H1 (cell line): ENCODE results near the gene SLC2A10. TPM values are rescaled to one million over a fixed set of nuclear protein-coding genes. Genes with fewer than 3 reads are reported as not detected.

ENCODE experiments used
- CTCF ChIA-PET: fragments of 300-600 bp; sonication (Branson Sonifier 250); formaldehyde crosslinking; loops from one replicate; lab custom pipeline; 2021; ENCODE audit not compliant: partially characterized antibody; lab: Charles Lee
- POLR2A ChIA-PET: fragments of 300-600 bp; sonication (Branson Sonifier 250); formaldehyde crosslinking; loops from one replicate; lab custom pipeline; 2021; ENCODE audit warnings: inconsistent platforms; ENCODE audit not compliant: partially characterized antibody; lab: Charles Lee
- DNase-seq, 2 experiments: peaks; one replicate each; pipeline versions ENCODE4 v3.0.0 to v3.0.0-alpha.2; 2010 to 2022; ENCODE audit warnings: low spot score in 2 of 2, low read depth in 1 of 2, mixed read lengths in 1 of 2
- FAIRE-seq: peaks from 2 replicates; lab custom pipeline; 2011; peaks lifted over from hg19 to GRCh38; lab: Jason Lieb, UNC
- H2AFZ ChIP-seq: 2 replicates; pipeline ENCODE4 v1.8.1; 2012; ENCODE audit warnings: low read length, inconsistent platforms
- H2AK5ac ChIP-seq: 2 replicates; pipeline ENCODE4 v1.6.1; 2013; ENCODE audit warnings: low read depth, low read length
- H2BK120ac ChIP-seq: replicated peaks from 2 replicates; pipeline ENCODE3; 2013; ENCODE audit warnings: low read depth, low read length, inconsistent platforms
- H2BK12ac ChIP-seq: 2 replicates; pipeline ENCODE4 v1.6.1; 2013; ENCODE audit warnings: low read depth, low read length
- H2BK15ac ChIP-seq: 2 replicates; pipeline ENCODE4 v1.6.1; 2013; ENCODE audit warnings: low read length
- H2BK20ac ChIP-seq: 2 replicates; pipeline ENCODE4 v1.6.1; 2013; ENCODE audit warnings: low read length
- H2BK5ac ChIP-seq: 2 replicates; pipeline ENCODE4 v1.6.1; 2013; ENCODE audit warnings: low read depth, low read length
- H3K14ac ChIP-seq: 2 replicates; pipeline ENCODE4 v1.6.1; 2013; ENCODE audit warnings: inconsistent platforms; ENCODE audit not compliant: insufficient read length
- H3K18ac ChIP-seq: 2 replicates; pipeline ENCODE4 v1.6.1; 2013; ENCODE audit warnings: low read length; ENCODE audit errors: extremely low read depth
- H3K23ac ChIP-seq: 2 replicates; pipeline ENCODE4 v1.6.1; 2013; ENCODE audit warnings: inconsistent platforms; ENCODE audit not compliant: insufficient read length
- H3K23me2 ChIP-seq: 2 replicates; pipeline ENCODE4 v1.6.1; 2013; ENCODE audit warnings: low read depth, low read length
- H3K27ac ChIP-seq: 2 replicates; pipeline ENCODE4 v1.6.1; 2011; ENCODE audit warnings: low read depth, low read length, inconsistent platforms
- H3K27me3 ChIP-seq, 4 experiments: replicated peaks in 1 of 4; 1 replicate in 1 of 4; 2 replicates in 3 of 4; pipeline versions ENCODE4 v1.6.1 to v1.8.1; 2011 to 2013; ENCODE audit warnings: low read length in 3 of 4, mild to moderate bottlenecking in 3 of 4, inconsistent platforms in 2 of 4, mixed read lengths in 2 of 4, moderate library complexity in 1 of 4; ENCODE audit not compliant: control insufficient read depth in 3 of 4, insufficient read depth in 3 of 4; ENCODE audit errors: extremely low read depth in 1 of 4
- H3K36me3 ChIP-seq, 4 experiments: 2 replicates each; pipeline versions ENCODE4 v1.6.1 to v1.8.1; 2011 to 2013; ENCODE audit warnings: mild to moderate bottlenecking in 4 of 4, low read length in 3 of 4, moderate library complexity in 2 of 4, control low read depth in 1 of 4, inconsistent platforms in 1 of 4; ENCODE audit not compliant: insufficient read depth in 4 of 4, control insufficient read depth in 2 of 4
- H3K4ac ChIP-seq: replicated peaks from 2 replicates; pipeline ENCODE3; 2013; ENCODE audit warnings: low read length, low read depth, mixed read lengths, inconsistent platforms; ENCODE audit not compliant: insufficient read length
- H3K4me1 ChIP-seq, 4 experiments: replicated peaks in 1 of 4; 1 replicate in 1 of 4; 2 replicates in 3 of 4; pipeline versions ENCODE4 v1.6.1 to v1.8.1; 2011 to 2013; ENCODE audit warnings: low read length in 3 of 4, inconsistent platforms in 2 of 4, mixed read lengths in 1 of 4; ENCODE audit not compliant: insufficient read depth in 4 of 4, control insufficient read depth in 3 of 4
- H3K4me2 ChIP-seq, 2 experiments: 2 replicates each; pipeline versions ENCODE4 v1.6.1 to v1.8.1; 2011 to 2013; ENCODE audit warnings: low read depth in 2 of 2, low read length in 2 of 2, control low read depth in 1 of 2, inconsistent platforms in 1 of 2, mild to moderate bottlenecking in 1 of 2; ENCODE audit not compliant: insufficient read depth in 1 of 2
- H3K4me3 ChIP-seq, 4 experiments: fragments of 200-600, 300-600 bp in 1 of 4; sonication (generic), shearing (Covaris generic), sonication (Bioruptor Twin) in 1 of 4; 2 replicates each; pipeline versions ENCODE4 v1.5.1 to v1.8.1; 2011 to 2016; ENCODE audit warnings: low read length in 4 of 4, low read depth in 3 of 4, control low read depth in 2 of 4, inconsistent platforms in 2 of 4, mild to moderate bottlenecking in 2 of 4, mixed read lengths in 1 of 4, moderate library complexity in 1 of 4; ENCODE audit not compliant: insufficient read depth in 2 of 4; ENCODE audit errors: extremely low read depth in 1 of 4
- H3K56ac ChIP-seq: replicated peaks from 2 replicates; pipeline ENCODE3; 2013; ENCODE audit warnings: low read depth, mild to moderate bottlenecking, mixed read lengths, low read length, inconsistent platforms; ENCODE audit not compliant: insufficient read length
- H3K79me1 ChIP-seq: 2 replicates; pipeline ENCODE4 v1.6.1; 2013; ENCODE audit warnings: low read depth, low read length, control low read depth
- H3K79me2 ChIP-seq, 2 experiments: 2 replicates each; pipeline versions ENCODE4 v1.6.1 to v1.8.1; 2012 to 2013; ENCODE audit warnings: low read length in 2 of 2, mild to moderate bottlenecking in 2 of 2, inconsistent platforms in 1 of 2; ENCODE audit not compliant: insufficient read depth in 2 of 2, control insufficient read depth in 1 of 2
- H3K9ac ChIP-seq, 4 experiments: replicated peaks in 1 of 4; 1 replicate in 1 of 4; 2 replicates in 3 of 4; pipeline versions ENCODE4 v1.6.1 to v1.8.1; 2011 to 2013; ENCODE audit warnings: low read depth in 3 of 4, low read length in 3 of 4, control low read depth in 2 of 4, mild to moderate bottlenecking in 2 of 4, moderate library complexity in 2 of 4, inconsistent platforms in 1 of 4; ENCODE audit errors: extremely low read depth in 1 of 4
- H3K9me3 ChIP-seq, 2 experiments: 2 replicates each; pipeline versions ENCODE4 v1.6.1 to v1.8.1; 2012 to 2013; ENCODE audit warnings: mild to moderate bottlenecking in 2 of 2, moderate library complexity in 2 of 2, control low read depth in 1 of 2, inconsistent platforms in 1 of 2, low read depth in 1 of 2, low read length in 1 of 2, mixed read lengths in 1 of 2; ENCODE audit not compliant: insufficient read depth in 2 of 2
- H4K20me1 ChIP-seq, 2 experiments: replicated peaks in 1 of 2; 2 replicates each; pipeline versions ENCODE3 to v1.8.1; 2011 to 2013; ENCODE audit warnings: inconsistent platforms in 2 of 2, low read length in 2 of 2, mild to moderate bottlenecking in 1 of 2; ENCODE audit not compliant: insufficient read depth in 2 of 2, control insufficient read depth in 1 of 2
- H4K5ac ChIP-seq: 2 replicates; pipeline ENCODE4 v1.6.1; 2013; ENCODE audit warnings: low read length, low read depth, mixed read lengths, inconsistent platforms; ENCODE audit not compliant: insufficient read length
- H4K8ac ChIP-seq: 2 replicates; pipeline ENCODE4 v1.8.0; 2013; ENCODE audit warnings: mild to moderate bottlenecking, moderate library complexity, low read length, inconsistent platforms; ENCODE audit not compliant: insufficient read depth; ENCODE audit errors: extremely low read depth
- H4K91ac ChIP-seq: replicated peaks from 2 replicates; pipeline ENCODE3; 2013; ENCODE audit warnings: low read length, mixed read lengths, inconsistent platforms; ENCODE audit not compliant: insufficient read length
- E2F6 ChIP-seq: IDR thresholded peaks from 2 replicates; pipeline ENCODE4 v1.6.1; 2012; ENCODE audit warnings: inconsistent platforms
- EGR1 ChIP-seq: IDR thresholded peaks from 2 replicates; pipeline ENCODE4 v1.6.1; 2011; ENCODE audit warnings: low read depth, low read length, borderline replicate concordance
- GTF2F1 ChIP-seq: IDR thresholded peaks from 2 replicates; pipeline ENCODE4 v1.6.1; 2012; ENCODE audit warnings: low read depth, low read length, improper control_type of control experiment, borderline replicate concordance
- HDAC6 ChIP-seq: IDR thresholded peaks from one replicate; pipeline ENCODE4 v1.7.1; 2012; ENCODE audit warnings: low read depth, mild to moderate bottlenecking, inconsistent platforms, low read length, moderate library complexity
- KDM4A ChIP-seq: IDR thresholded peaks from one replicate; pipeline ENCODE4 v1.7.1; 2012; ENCODE audit warnings: low read depth, mild to moderate bottlenecking, moderate library complexity, low read length, inconsistent platforms; ENCODE audit not compliant: severe bottlenecking
- PHF8 ChIP-seq: fragments of 200-600 bp; sonication (generic); conservative IDR thresholded peaks from 2 replicates; pipeline ENCODE4 v1.7.1; 2012; ENCODE audit warnings: low read depth, mild to moderate bottlenecking, inconsistent platforms, low read length, moderate library complexity
- POLR2A ChIP-seq, 2 experiments: IDR thresholded peaks; 1 replicate in 1 of 2; 2 replicates in 1 of 2; pipeline ENCODE4 v1.6.1; 2011; ENCODE audit warnings: low read depth in 2 of 2, low read length in 2 of 2, mild to moderate bottlenecking in 2 of 2; ENCODE audit errors: control extremely low read depth in 1 of 2
- RBBP5 ChIP-seq: IDR thresholded peaks from 2 replicates; pipeline ENCODE4 v1.7.1; 2012; ENCODE audit warnings: low read depth, mild to moderate bottlenecking, inconsistent platforms, low read length, moderate library complexity, borderline replicate concordance
- WGBS, 2 experiments: shearing (Covaris generic) in 1 of 2; methylation state at CpG; one replicate each; pipeline versions ENCODE4 v1.1.6 to v1.1.7; 2013 to 2015; ENCODE audit warnings: low lambda C conversion rate in 2 of 2, mixed read lengths in 2 of 2, inconsistent platforms in 1 of 2, low coverage in 1 of 2, missing lambda C conversion rate in 1 of 2; ENCODE audit not compliant: insufficient replicate concordance in 2 of 2, insufficient coverage in 1 of 2, insufficient read length in 1 of 2; ENCODE audit errors: extremely low coverage in 1 of 2, missing lambda C conversion rate in 1 of 2; 5-methylcytosine and 5-hydroxymethylcytosine counted together
- long read RNA-seq, 2 experiments: library from RNA in 1 of 2; library from capped mRNA in 1 of 2; stranded (forward); transcript quantifications; one replicate each; pipeline ENCODE4 v2.0.0, GENCODE V29; 2021; ENCODE audit warnings: inconsistent platforms in 1 of 2
- polyA minus RNA-seq, 3 experiments: library from RNA; depleted of rRNA, polyadenylated mRNA; stranded (reverse); fragments of >200 nt; gene quantifications; 1 replicate in 2 of 3; 2 replicates in 1 of 3; pipeline ENCODE4 v1.2.3, GENCODE V29; 2011
- polyA plus RNA-seq, 7 experiments: library from polyadenylated mRNA; depleted of rRNA in 3 of 7; stranded (reverse) in 5 of 7; unstranded in 2 of 7; fragments of >200 nt in 5 of 7; fragments of 200-250 nt in 2 of 7; gene quantifications; 1 replicate in 5 of 7; 2 replicates in 1 of 7; 4 replicates in 1 of 7; pipeline versions ENCODE4 v1.2.1 to v1.2.3, GENCODE V29; 2011 to 2013; ENCODE audit warnings: missing spikeins in 2 of 7, mixed read lengths in 2 of 7
- total RNA-seq: library from RNA; stranded (reverse); fragmentation: NEBNext Ultra II Directional; extraction: Animal tissue kit (Norgen Biotek cat#: 25700); gene quantifications from 2 replicates; pipeline ENCODE4 v1.2.1, GENCODE V29; 2021

The SLC2A10 gene
- total RNA-seq: 9.7 and 9.9 TPM in 2 replicates
- polyA plus RNA-seq (2011; rRNA removed): 9.0 and 11.9 TPM in 2 replicates
- polyA plus RNA-seq (2011; cell fraction: cytosol; rRNA removed): 8.0 TPM
- 8.4 TPM for polyA plus RNA-seq (2011; cell fraction: nucleus; rRNA removed)
- polyA plus RNA-seq (2012, experiment 1 of 2): 6.6 to 8.4 TPM (median 7.0 TPM) in 4 replicates
- polyA plus RNA-seq (2012, experiment 2 of 2): 5.1 TPM
- polyA plus RNA-seq (2013, experiment 1 of 2): 9.4 TPM
- 9.3 TPM for polyA plus RNA-seq (2013, experiment 2 of 2)
- polyA minus RNA-seq (2011; rRNA and poly(A)+ RNA removed): 14.3 and 14.7 TPM in 2 replicates
- 14.3 TPM for polyA minus RNA-seq (2011; cell fraction: cytosol; rRNA and poly(A)+ RNA removed)
- 13.5 TPM for polyA minus RNA-seq (2011; cell fraction: nucleus; rRNA and poly(A)+ RNA removed)
- long read RNA-seq, experiment 1, partial matches to known transcripts: 0 of 4 reads
- long read RNA-seq, experiment 1, other reads (novel, unspliced or antisense): 4 of 4 reads
- long read RNA-seq, experiment 2, partial matches to known transcripts: 0 of 1 reads
- long read RNA-seq, experiment 2, other reads (novel, unspliced or antisense): 1 of 1 reads

- peak within 1 kb of the TSS; percentile 86 for H2AFZ ChIP-seq
- H3K14ac ChIP-seq: no peak within 1 kb of the TSS
- H3K23ac ChIP-seq: no peak within 1 kb of the TSS
- peak within 1 kb of the TSS; percentile 72 for H3K4ac ChIP-seq
- peak within 1 kb of the TSS; percentile 84 for H4K5ac ChIP-seq
- peak in 1 of 2 experiments; percentile 78 for DNase-seq
- CTCF ChIA-PET: interaction anchor here (0.7 to 2.0 kb wide), 4 partner anchors 8 to 56 kb away, joined by 3 to 5 read pairs (median 3); no protein-coding TSS in a partner anchor
- H3K23me2 ChIP-seq: peaks cover 9% of the 10 kb centered on the region
- no peaks in the 10 kb centered on the region for H3K36me3 ChIP-seq
- FAIRE-seq: no peak
- peak within 1 kb of the TSS; percentile 82 to 97 for H3K4me2 ChIP-seq
- H3K79me2 ChIP-seq: no peaks in the 10 kb centered on the region
- peak within 1 kb of the TSS; percentile 8; the same call in 1 of the 2 replicates for H3K27ac ChIP-seq
- H3K27me3 ChIP-seq: no peaks in the 10 kb centered on the region; a peak in 2 of 7 replicates
- POLR2A ChIA-PET: interaction anchor here (1.0 to 1.7 kb wide), 3 partner anchors 17 to 29 kb away, joined by 3 to 4 read pairs (median 3); partner anchors contain the start of gene TP53RK
- peak within 1 kb of the TSS; percentile 100 for H2BK15ac ChIP-seq
- peak within 1 kb of the TSS; percentile 84 for H4K8ac ChIP-seq
- WGBS, 2 experiments: 4% methylated on average over 25 of the region's 67 CpGs; no CpG with 5 or more reads in 1 of the 2 experiments
- peak within 1 kb of the TSS; percentile 93 for H3K18ac ChIP-seq
- peak within 1 kb of the TSS; percentile 100 for H2BK12ac ChIP-seq
- H2BK5ac ChIP-seq: peak within 1 kb of the TSS; percentile 79
- peaks cover 0 to 12% of the 10 kb centered on the region in 2 experiments; a peak in 2 of 4 replicates for H3K9me3 ChIP-seq
- H3K79me1 ChIP-seq: no peaks in the 10 kb centered on the region
- peak within 1 kb of the TSS; percentile 64 to 81 (median 68) for H3K4me3 ChIP-seq
- H2BK120ac ChIP-seq: no peak within 1 kb of the TSS
- H4K20me1 ChIP-seq: no peaks in the 10 kb centered on the region
- H3K9ac ChIP-seq: peak within 1 kb of the TSS; percentile 65 to 83 (median 68)
- H3K56ac ChIP-seq: peak within 1 kb of the TSS; percentile 24
- peak within 1 kb of the TSS; percentile 83; the same call in 1 of the 2 replicates for H2AK5ac ChIP-seq
- H4K91ac ChIP-seq: peak within 1 kb of the TSS; percentile 95
- peaks cover 4 to 13% (median 9%) of the 10 kb centered on the region in 4 experiments for H3K4me1 ChIP-seq
- peak within 1 kb of the TSS; percentile 64 for H2BK20ac ChIP-seq
- TF ChIP-seq POLR2A (IDR thresholded peaks at IDR 0.05; ENCODE audit: control extremely low read depth in 1 of 2, low read depth in 2 of 2, low read length in 2 of 2) (peak in 1 of 2 experiments; percentile 39; a peak in 2 of 3 replicates), EGR1 (peak; percentile 68; the same call in 1 of the 2 replicates), KDM4A (peak; percentile 68), E2F6 (peak; percentile 76), PHF8 (peak; percentile 54), GTF2F1 (0 out of 2 replicates have a peak, but pooled peaks have one; percentile 23), RBBP5 (no peak), HDAC6 (no peak)
Measured at GRCh38 chr20:46709459-46710152, at the start of gene SLC2A10. Gene SLC2A10 (plus strand): TSS chr20:46709649. CDS start chr20:46709737, 88 bp downstream.
